Duodenal mucosa (tissue), 2 donors: ENCODE results near the gene KLRG1.

Experiments used
- H3K27ac ChIP-seq: one replicate; pipeline ENCODE4 v1.7.0; 2013; ENCODE audit warnings: low read depth, low read length
- H3K27me3 ChIP-seq, 2 donors: one replicate each; pipeline ENCODE4 v1.7.0; 2013; ENCODE audit warnings: low read length in 2 of 2, control low read depth in 1 of 2; ENCODE audit not compliant: insufficient read depth in 2 of 2, control insufficient read depth in 1 of 2
- H3K36me3 ChIP-seq, 2 donors: one replicate each; pipeline ENCODE4 v1.7.0; 2013; ENCODE audit warnings: low read length in 2 of 2, control low read depth in 1 of 2; ENCODE audit not compliant: insufficient read depth in 2 of 2, control insufficient read depth in 1 of 2
- H3K4me1 ChIP-seq, 2 donors: one replicate each; pipeline ENCODE4 v1.7.0; 2013; ENCODE audit warnings: low read length in 2 of 2, control low read depth in 1 of 2; ENCODE audit not compliant: insufficient read depth in 2 of 2, control insufficient read depth in 1 of 2
- H3K4me3 ChIP-seq, 2 donors: one replicate each; pipeline ENCODE4 v1.7.0; 2013; ENCODE audit warnings: low read length in 2 of 2, low read depth in 1 of 2
- H3K9ac ChIP-seq, 2 donors: one replicate each; pipeline ENCODE4 v1.7.0; 2013; ENCODE audit warnings: low read length in 2 of 2, low read depth in 1 of 2
- H3K9me3 ChIP-seq, 2 donors: one replicate each; pipeline ENCODE4 v1.7.0; 2013; ENCODE audit warnings: low read length in 2 of 2, control low read depth in 1 of 2; ENCODE audit not compliant: control insufficient read depth in 1 of 2

The KLRG1 gene

GRCh38 chr12:8980137-8980536, 9.2 kb upstream of the KLRG1 start:
- no peaks in the 10 kb centered on the region for H3K27me3 ChIP-seq
- H3K27ac ChIP-seq = no peak overlapping the region
- H3K9me3 ChIP-seq = no peaks in the 10 kb centered on the region
- H3K4me3 ChIP-seq = no peak overlapping the region
- H3K36me3 ChIP-seq = no peaks in the 10 kb centered on the region
- H3K4me1 ChIP-seq = no peaks in the 10 kb centered on the region
- H3K9ac ChIP-seq = no peak overlapping the region

GRCh38 chr12:8985213-8985754, 4.1 kb upstream of the KLRG1 start:
- no peaks in the 10 kb centered on the region for H3K27me3 ChIP-seq
- no peak overlapping the region for H3K4me3 ChIP-seq
- H3K27ac ChIP-seq = no peak overlapping the region
- H3K9me3 ChIP-seq = no peaks in the 10 kb centered on the region
- H3K36me3 ChIP-seq = no peaks in the 10 kb centered on the region
- peaks cover 4 to 9% of the 10 kb centered on the region in 2 donors for H3K4me1 ChIP-seq
- no peak overlapping the region for H3K9ac ChIP-seq

GRCh38 chr12:8987163-8987562, 2.2 kb upstream of the KLRG1 start:
- Histone ChIP-seq H3K36me3 (no peaks in the 10 kb centered on the region), H3K4me1 (peaks cover 4 to 9% of the 10 kb centered on the region in 2 donors), H3K9ac (no peak overlapping the region), H3K9me3 (no peaks in the 10 kb centered on the region), H3K4me3 (no peak overlapping the region), H3K27ac (no peak overlapping the region), H3K27me3 (no peaks in the 10 kb centered on the region)

GRCh38 chr12:8987685-8988084, 1.7 kb upstream of the KLRG1 start:
- H3K9ac ChIP-seq = no peak overlapping the region
- no peaks in the 10 kb centered on the region for H3K36me3 ChIP-seq
- H3K27ac ChIP-seq = no peak overlapping the region
- no peaks in the 10 kb centered on the region for H3K27me3 ChIP-seq
- no peak overlapping the region for H3K4me3 ChIP-seq
- H3K4me1 ChIP-seq = peaks cover 4 to 9% of the 10 kb centered on the region in 2 donors
- no peaks in the 10 kb centered on the region for H3K9me3 ChIP-seq

GRCh38 chr12:8991371-8992345, 2.3 kb downstream of the KLRG1 start:
- Histone ChIP-seq H3K9ac (no peak overlapping the region), H3K4me3 (no peak overlapping the region), H3K4me1 (peaks cover 4 to 9% of the 10 kb centered on the region in 2 donors), H3K36me3 (no peaks in the 10 kb centered on the region), H3K27ac (no peak overlapping the region), H3K27me3 (no peaks in the 10 kb centered on the region), H3K9me3 (no peaks in the 10 kb centered on the region)

- no peak overlapping the region for H3K4me3 ChIP-seq
These were observed 4.5 kb downstream of the KLRG1 start for GRCh38 chr12:8993827-8994226.

GRCh38 chr12:8995021-8995775, 5.9 kb downstream of the KLRG1 start:
- no peaks in the 10 kb centered on the region for H3K4me1 ChIP-seq
- no peak overlapping the region for H3K9ac ChIP-seq
- no peaks in the 10 kb centered on the region for H3K27me3 ChIP-seq
- no peak overlapping the region for H3K4me3 ChIP-seq
- H3K36me3 ChIP-seq = no peaks in the 10 kb centered on the region
- no peaks in the 10 kb centered on the region for H3K9me3 ChIP-seq
- H3K27ac ChIP-seq = no peak overlapping the region

More at GRCh38 chr12:8993827-8994226, 4.5 kb downstream of the KLRG1 start:
- H3K27ac ChIP-seq = no peak overlapping the region
- H3K9ac ChIP-seq = no peak overlapping the region
- H3K27me3 ChIP-seq = no peaks in the 10 kb centered on the region
- no peaks in the 10 kb centered on the region for H3K36me3 ChIP-seq
- H3K4me1 ChIP-seq = no peaks in the 10 kb centered on the region
- H3K9me3 ChIP-seq = no peaks in the 10 kb centered on the region

- Histone ChIP-seq H3K9me3 (no peaks in the 10 kb centered on the region), H3K36me3 (no peaks in the 10 kb centered on the region), H3K27ac (no peak overlapping the region), H3K9ac (no peak overlapping the region), H3K27me3 (no peaks in the 10 kb centered on the region), H3K4me3 (no peak overlapping the region), H3K4me1 (no peaks in the 10 kb centered on the region)
These were observed 7.5 kb downstream of the KLRG1 start for GRCh38 chr12:8996682-8997405.

GRCh38 chr12:9001233-9001632, 11.9 kb downstream of the KLRG1 start:
- Histone ChIP-seq H3K27me3 (no peaks in the 10 kb centered on the region), H3K9me3 (no peaks in the 10 kb centered on the region), H3K4me3 (no peak overlapping the region), H3K27ac (no peak overlapping the region), H3K36me3 (no peaks in the 10 kb centered on the region), H3K9ac (no peak overlapping the region), H3K4me1 (no peaks in the 10 kb centered on the region)
